Testis (tissue), 2 donors: ENCODE data around the gene ZNF681.

Experiments used
- CTCF ChIP-seq, 3 experiments: fragments of 450-650 bp in 2 of 3; fragments of 200-600 bp in 1 of 3; sonication (generic) in 1 of 3; IDR thresholded peaks; one replicate each; pipeline ENCODE4 v1.5.1; 2016 to 2019; ENCODE audit warnings: antibody characterized with exemption in 3 of 3, mild to moderate bottlenecking in 2 of 3, moderate library complexity in 1 of 3
- POLR2A ChIP-seq: fragments of 450-650 bp; IDR thresholded peaks from one replicate; pipeline ENCODE4 v1.6.1; 2017; ENCODE audit warnings: antibody characterized with exemption, mild to moderate bottlenecking, moderate library complexity

GRCh38 chr19:23769691-23770468 lies 11.2 kb upstream of the ZNF681 start:
- TF ChIP-seq CTCF (IDR thresholded peaks at IDR 0.05) (no peak), POLR2A (no peak)
